NCI-H1105 treated with DMSO at 0.1 percent for 48 hours (cell line): ENCODE results near the gene LIPI.
A peak's percentile ranks its signal among the peaks of the same experiment; 100 is the strongest.

Experiments
- DNase-seq: peaks from one replicate; lab custom pipeline; 2025; lab: John Stamatoyannopoulos, UW

Gene LIPI

DNA sequence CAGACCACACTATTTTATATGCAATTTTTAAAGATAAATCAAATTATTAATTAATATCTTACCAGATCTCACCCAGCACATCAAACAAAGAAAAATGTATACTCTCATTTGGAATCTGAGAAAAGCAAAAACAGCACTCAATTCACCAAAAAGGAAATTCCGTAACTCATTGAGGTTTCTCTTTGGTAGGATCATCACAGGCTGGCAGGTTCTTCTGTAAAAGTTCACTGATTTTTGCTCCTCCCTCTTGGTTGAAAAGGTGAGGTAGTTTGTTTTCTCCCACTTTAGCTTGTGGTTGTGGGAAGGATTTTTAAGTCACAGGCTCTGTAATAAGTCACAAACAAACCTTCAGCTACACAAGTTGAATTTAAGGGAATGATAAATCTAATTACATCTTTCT, at the start of gene LIPI:
Gene LIPI (minus strand): TSS at position 218 of the 400 bp plus-strand sequence. CDS start 110 bp downstream, at position 108.
- DNase-seq, result no peak

GRCh38 chr21:14260174-14260764, 49.5 kb upstream of the LIPI start:
- no peak for DNase-seq

GRCh38 chr21:14259747-14260146, 49.0 kb upstream of the LIPI start:
- DNase-seq, result peak; percentile 78

- DNase-seq, result peak; percentile 61
Measured at GRCh38 chr21:14251336-14251735, 40.6 kb upstream of the LIPI start.

DNA sequence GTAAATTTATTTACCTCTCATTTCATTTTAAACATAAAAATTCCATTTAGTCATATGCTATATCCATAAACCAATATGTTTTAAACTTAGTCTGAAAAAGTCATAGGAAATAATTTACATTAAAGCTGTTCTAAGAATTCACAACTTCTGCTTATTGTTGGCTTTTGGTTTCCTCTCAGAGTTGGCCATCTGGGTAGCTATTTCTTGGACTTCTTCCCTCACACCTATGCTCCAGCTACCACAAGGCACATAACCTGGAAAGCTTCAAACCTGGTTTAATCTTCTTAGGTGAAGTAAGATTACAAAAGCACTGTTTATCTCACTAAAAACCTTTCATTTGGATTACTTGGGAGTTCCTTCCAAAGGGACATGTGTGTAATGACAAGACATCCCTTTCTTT, 35.0 kb upstream of the LIPI start:
- DNase-seq, result no peak

GRCh38 chr21:14244911-14245310, 34.2 kb upstream of the LIPI start:
- no peak for DNase-seq

DNA sequence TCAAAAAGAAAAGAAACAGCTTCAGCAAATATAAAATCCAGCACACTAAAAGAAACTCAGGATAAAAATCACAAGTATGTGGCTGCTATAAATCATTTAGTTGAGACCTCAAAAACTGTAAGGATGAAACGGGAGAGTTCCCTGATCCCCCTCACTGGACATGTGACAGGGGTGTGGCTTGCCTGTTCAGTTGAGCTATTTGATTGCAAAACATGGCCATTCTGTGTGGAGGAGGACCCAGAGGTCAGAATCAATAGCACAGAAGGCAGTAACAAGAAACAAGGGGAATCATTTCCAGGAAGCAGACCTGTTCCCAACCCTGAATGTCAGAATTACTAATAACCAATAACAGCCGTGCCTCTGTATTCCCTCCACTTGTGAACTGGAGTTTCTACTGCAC, 33.1 kb upstream of the LIPI start:
- no peak for DNase-seq

DNA sequence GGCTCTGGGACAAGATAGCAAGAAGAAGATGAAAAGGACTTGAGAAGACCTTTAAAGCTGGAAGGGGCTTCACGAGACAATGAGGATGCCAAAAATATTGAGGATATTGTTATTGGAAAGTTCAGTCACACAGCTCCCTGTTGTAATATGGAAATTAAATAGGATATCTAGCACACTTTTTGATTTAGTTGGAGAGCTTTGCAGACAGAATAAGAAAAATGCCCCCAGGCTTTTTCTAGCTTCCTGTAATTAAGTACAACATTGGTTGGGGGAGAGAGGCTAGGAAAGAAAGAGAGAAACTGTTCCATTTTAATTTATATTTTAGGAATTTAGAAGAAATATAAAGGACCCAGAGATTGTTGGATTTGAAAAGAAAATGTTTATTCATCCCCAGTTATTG, 32.7 kb upstream of the LIPI start:
- DNase-seq, result no peak

DNA sequence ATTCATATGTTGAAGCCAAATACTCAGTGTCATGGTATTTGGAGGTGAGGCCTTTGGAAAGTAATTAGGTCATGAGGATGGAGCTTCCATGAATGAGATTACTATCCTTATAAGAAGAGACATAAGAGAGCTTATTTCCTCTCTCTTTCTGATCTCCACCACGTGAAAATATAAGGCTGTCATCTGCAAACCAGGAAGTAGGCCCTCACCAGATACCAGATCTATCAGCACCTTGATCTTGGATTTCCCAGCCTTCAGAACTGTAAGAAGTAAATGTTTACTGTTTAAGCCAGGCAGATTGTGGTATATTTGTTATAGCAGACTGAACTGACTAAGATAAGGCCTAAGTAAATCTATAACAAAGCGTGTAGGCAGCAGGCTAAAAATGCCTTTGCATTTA, 30.5 kb upstream of the LIPI start:
- no peak for DNase-seq

DNA sequence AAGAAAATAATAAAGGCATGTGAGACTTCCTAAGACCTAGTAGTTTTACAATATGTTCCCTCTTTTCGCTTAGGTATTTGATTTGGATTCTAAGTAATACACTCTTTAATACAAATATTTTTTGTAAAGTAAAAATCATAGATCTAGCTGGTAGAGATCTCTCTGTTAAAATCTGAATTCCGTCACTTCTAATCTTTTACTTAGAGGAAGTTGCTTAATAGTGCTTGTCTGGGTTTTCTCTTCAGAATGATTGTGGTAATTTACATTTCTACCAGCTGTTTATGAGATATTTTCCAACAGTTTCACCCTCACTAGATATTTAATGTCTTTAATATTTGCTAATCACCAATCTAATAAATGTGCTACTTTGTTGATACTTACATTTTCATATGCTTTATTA, 28.5 kb upstream of the LIPI start:
- DNase-seq, result no peak

DNA sequence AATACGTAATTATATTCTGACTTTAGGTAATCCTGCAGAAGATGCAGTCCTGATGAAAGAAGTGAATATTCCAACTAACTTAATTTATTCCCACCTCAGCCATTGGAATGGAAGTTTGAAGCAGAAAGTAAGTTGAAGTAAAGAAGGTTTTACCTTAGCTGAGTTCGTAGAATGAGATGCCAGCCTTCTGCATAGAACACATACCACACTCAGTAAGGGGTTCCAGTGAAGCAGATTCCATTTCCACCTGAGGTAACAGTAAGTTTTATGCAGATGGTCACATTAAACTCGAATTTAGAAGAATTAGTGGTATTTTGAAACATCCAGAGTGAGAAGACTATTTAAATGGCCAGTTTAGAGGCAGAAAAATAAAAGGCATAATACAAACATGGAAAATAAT, 25.4 kb upstream of the LIPI start:
- DNase-seq, result no peak

- DNase-seq, result no peak
Measured at GRCh38 chr21:14235101-14235500, 24.3 kb upstream of the LIPI start.

DNA sequence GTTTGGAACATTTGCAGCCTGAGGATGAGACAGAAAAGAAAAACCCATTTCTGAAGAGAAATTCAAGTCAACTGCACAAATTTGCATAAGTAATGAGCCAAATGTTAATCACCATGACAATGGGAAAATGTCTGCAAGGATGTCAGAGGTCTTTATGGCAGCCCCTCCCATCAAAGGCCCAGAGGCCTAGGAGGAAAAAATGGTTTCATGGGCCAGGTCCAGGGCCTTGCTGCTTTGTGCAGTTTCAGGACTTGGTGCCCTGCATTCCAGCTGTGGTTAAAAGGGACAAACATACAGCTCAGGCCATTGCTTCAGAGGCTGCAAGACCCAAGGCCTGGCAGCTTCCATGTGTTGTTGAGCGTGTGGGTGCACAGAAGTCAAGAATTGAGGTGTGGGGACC, 18.6 kb upstream of the LIPI start:
- DNase-seq, result no peak

GRCh38 chr21:14223365-14223764, 12.6 kb upstream of the LIPI start:
- DNase-seq, result no peak

GRCh38 chr21:14215971-14216641, 5.4 kb upstream of the LIPI start, which contains the start of gene RBM11:
Gene RBM11 (plus strand): TSS chr21:14216157. CDS start chr21:14216187, 30 bp downstream.
- peak; percentile 86 for DNase-seq

DNA sequence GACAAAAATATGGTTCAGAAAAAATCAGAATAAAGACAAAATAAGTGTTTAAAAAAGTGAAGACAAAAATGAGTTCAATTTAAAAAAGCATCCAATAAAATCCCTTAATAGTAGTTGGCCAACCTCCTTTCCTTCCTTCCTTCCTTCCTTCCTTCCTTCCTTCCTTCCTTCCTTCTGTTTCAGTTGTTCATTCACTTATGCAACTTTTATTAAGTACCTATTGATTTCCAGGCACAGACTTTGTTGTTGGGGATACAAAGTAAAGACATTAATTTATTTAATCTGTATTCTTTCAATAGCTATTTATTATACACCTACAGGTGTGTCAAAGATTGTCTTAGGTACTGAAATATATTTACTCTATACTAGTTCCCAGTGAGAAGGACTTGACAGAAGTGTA, 2.4 kb upstream of the LIPI start:
- DNase-seq, result no peak

- no peak for DNase-seq
Measured at GRCh38 chr21:14206222-14206621, 4.5 kb downstream of the LIPI start.

GRCh38 chr21:14166463-14167223, 44.1 kb downstream of the LIPI start:
- peak; percentile 65 for DNase-seq

- no peak for DNase-seq
Measured at GRCh38 chr21:14143999-14144398, 66.8 kb downstream of the LIPI start.

- no peak for DNase-seq
Measured at GRCh38 chr21:14124266-14124665, 86.5 kb downstream of the LIPI start.

GRCh38 chr21:14121719-14122118, 89.0 kb downstream of the LIPI start:
- DNase-seq, result no peak

- peak; percentile 45 for DNase-seq
Measured at GRCh38 chr21:14120091-14120734, 90.5 kb downstream of the LIPI start.

GRCh38 chr21:14119038-14119437, 91.7 kb downstream of the LIPI start:
- DNase-seq, result no peak
